Astrocyte of the spinal cord (primary cell): ENCODE results near the gene TRDMT1.

Source experiments
- DNase-seq: peaks from one replicate; pipeline ENCODE4 v3.0.0; 2011; ENCODE audit warnings: low read depth, low spot score
- H3K4me3 ChIP-seq: 2 replicates; pipeline ENCODE4 v1.5.1; 2011; ENCODE audit warnings: low read depth, mild to moderate bottlenecking, low read length, moderate library complexity
- in situ Hi-C: cut with HindIII; loops from 2 replicates; pipeline ENCODE4 v1.10.0; 2017; ENCODE audit warnings: low sequenced_read_pairs
- TF ChIP-seq, protein P1 (sequence below): IDR thresholded peaks from 2 replicates; pipeline ENCODE4 v1.5.1; 2012; ENCODE audit warnings: low read depth, mild to moderate bottlenecking, low read length, inconsistent platforms

The TRDMT1 gene

GRCh38 chr10:17106991-17107390 is 94.5 kb downstream of the TRDMT1 start:
- TF ChIP-seq, protein P1, sequence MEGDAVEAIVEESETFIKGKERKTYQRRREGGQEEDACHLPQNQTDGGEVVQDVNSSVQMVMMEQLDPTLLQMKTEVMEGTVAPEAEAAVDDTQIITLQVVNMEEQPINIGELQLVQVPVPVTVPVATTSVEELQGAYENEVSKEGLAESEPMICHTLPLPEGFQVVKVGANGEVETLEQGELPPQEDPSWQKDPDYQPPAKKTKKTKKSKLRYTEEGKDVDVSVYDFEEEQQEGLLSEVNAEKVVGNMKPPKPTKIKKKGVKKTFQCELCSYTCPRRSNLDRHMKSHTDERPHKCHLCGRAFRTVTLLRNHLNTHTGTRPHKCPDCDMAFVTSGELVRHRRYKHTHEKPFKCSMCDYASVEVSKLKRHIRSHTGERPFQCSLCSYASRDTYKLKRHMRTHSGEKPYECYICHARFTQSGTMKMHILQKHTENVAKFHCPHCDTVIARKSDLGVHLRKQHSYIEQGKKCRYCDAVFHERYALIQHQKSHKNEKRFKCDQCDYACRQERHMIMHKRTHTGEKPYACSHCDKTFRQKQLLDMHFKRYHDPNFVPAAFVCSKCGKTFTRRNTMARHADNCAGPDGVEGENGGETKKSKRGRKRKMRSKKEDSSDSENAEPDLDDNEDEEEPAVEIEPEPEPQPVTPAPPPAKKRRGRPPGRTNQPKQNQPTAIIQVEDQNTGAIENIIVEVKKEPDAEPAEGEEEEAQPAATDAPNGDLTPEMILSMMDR = no peak
- no peak overlapping the region for H3K4me3 ChIP-seq
- DNase-seq = no peak
- in situ Hi-C loops = no loop called here

DNA sequence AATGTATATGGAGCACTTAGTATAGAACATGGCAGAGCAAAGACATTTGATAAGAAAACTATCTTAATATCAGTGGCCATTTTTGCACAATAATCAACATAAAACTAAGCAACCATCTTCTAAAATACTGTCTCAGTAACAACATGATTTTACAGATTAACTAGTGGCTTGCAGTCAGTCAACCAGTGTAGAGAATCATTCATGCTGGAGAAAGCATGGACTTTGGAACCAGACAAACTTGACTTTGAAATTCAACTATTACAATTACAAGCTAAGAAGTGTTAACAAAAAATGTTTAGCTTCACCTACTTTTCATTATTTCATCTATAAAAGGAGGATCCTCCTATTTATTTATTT is 99.6 kb downstream of the TRDMT1 start:
- DNase-seq = no peak

DNA sequence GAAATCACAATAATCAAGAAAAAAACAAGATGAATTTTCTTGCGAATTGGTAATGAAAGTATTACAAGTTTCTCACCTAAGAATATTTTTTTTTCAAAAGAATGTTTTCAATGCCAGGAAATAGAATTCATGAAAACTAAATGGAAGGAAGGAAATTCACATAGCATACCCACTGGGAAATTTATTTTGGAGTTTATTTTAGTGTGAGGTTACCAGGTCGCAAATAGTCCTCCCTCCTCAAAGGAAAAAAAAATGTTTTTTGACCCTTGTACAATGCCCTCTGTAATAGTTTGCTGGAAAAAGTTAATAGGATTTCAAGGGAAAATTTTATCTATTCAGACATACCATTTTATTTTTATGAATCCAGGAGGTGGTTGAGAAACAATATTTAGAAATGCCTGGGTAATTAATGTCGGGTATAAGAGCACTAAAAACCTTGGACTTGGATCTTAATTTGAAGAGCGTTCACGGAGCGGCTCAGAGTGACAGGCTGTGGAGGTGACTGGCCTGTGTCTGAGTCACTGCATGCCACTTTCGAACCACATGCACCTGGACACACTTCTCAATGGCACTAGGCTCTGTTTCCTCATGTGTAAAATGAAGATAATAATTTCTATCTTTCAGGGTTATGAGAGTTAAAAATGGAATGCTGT is 100.1 kb downstream of the TRDMT1 start:
- TF ChIP-seq, protein P1 = no peak
- in situ Hi-C loops = no loop called here
- DNase-seq = no peak
- H3K4me3 ChIP-seq = no peak overlapping the region

More for the DNA sequence above, 99.6 kb downstream of the TRDMT1 start:
- in situ Hi-C loops = no loop called here
- H3K4me3 ChIP-seq = no peak overlapping the region
- TF ChIP-seq, protein P1 = no peak

DNA sequence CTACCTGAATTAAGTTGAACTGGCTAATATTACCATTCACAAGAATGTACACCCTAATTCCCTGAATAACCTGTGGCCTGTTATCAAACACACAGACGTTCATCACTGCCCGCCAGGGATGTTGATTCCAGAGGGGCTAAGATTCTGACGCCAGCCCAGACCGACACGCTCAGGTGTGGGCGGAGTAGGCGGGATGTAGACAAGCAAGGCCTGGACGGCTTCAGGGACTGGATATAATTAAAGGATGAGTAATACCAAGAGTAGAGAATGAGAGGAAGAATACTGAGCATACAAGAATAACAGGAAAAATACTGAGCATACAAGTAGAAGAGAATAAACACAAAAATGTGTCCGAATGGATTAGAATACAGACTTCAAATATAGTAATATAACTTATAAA is 100.9 kb downstream of the TRDMT1 start:
- in situ Hi-C loops = no loop called here
- DNase-seq = no peak
- TF ChIP-seq, protein P1 = no peak
- H3K4me3 ChIP-seq = no peak overlapping the region

DNA sequence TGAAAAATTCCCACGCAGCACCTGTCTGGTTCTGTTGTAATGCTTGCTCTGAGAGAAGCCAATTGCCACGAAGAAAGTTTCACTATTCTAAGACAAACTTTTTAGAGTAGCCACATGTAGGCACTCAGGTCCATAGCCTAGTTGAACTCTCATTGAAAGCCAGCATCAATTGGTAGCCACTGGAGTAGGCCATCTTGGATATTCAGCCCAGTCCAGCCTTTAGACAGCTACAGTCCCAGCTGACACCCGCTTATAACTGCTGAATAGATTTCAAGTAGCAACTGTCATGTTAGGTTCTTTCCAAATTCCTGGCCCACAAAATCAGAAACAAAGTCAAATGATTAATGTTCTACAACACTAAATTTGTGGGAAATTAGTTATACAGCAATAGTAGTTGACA is 103.5 kb downstream of the TRDMT1 start:
- no peak for DNase-seq
- TF ChIP-seq, protein P1 = no peak
- in situ Hi-C loops = no loop called here
- H3K4me3 ChIP-seq = no peak overlapping the region
